ENCODE measurements around the gene CCS. TPM values are rescaled to one million over a fixed set of nuclear protein-coding genes. Genes with fewer than 3 reads are reported as not detected.
"Not testable (repeated sequence)": the region's sequence is repeated elsewhere in the genome, so short reads cannot be mapped to it uniquely, and the experiment has no call there.

Gene CCS
- total and polyA plus RNA-seq, 5 donors, result 30.3 to 45.8 (median 35.1) TPM

GRCh38 chr11:66570850-66571180 is 22.2 kb upstream of the CCS start:
- Histone ChIP-seq H3K4me1 (ENCODE audit: control insufficient read depth, insufficient read depth, low read length) (no peaks in the 10 kb centered on the region), H3K27me3 (ENCODE audit: control insufficient read depth, insufficient read depth) (no peaks in the 10 kb centered on the region), H3K27ac (ENCODE audit: low read length) (no peak overlapping the region), H3K4me3 (ENCODE audit: low read length) (no peak overlapping the region), H3K9me3 (ENCODE audit: control insufficient read depth, low read length) (no peaks in the 10 kb centered on the region)
- WGBS, result 74% methylated on average over 2 of the region's 2 CpGs
- no peak for DNase-seq
- no peak for ATAC-seq
- intact Hi-C loops (cut with DNase I), result loop anchor here in 2 of 4 donors (10.0 kb wide), 1 partner anchor 264 kb away; no protein-coding TSS in a partner anchor

- ATAC-seq (peak; percentile 92 to 96), DNase-seq (peak; percentile 87 to 94 (median 92))
- no peak overlapping the region for H3K4me3 ChIP-seq (ENCODE audit: low read length)
- intact Hi-C loops (cut with DNase I), result loop anchor here (1.0 to 10.0 kb wide), 6 partner anchors 98 to 256 kb away; partner anchors contain the start of gene RBM4B (in 1 of the 4)
- no peaks in the 10 kb centered on the region for H3K4me1 ChIP-seq (ENCODE audit: control insufficient read depth, insufficient read depth, low read length)
- WGBS, result 13% methylated on average over 25 of the region's 25 CpGs
- no peaks in the 10 kb centered on the region for H3K9me3 ChIP-seq (ENCODE audit: control insufficient read depth, low read length)
- H3K27me3 ChIP-seq (ENCODE audit: control insufficient read depth, insufficient read depth), result no peaks in the 10 kb centered on the region
- H3K27ac ChIP-seq (ENCODE audit: low read length), result no peak overlapping the region
These were observed 13.9 kb upstream of the CCS start for GRCh38 chr11:66579017-66579606.

- Histone ChIP-seq H3K4me3 (ENCODE audit: low read length) (no peak overlapping the region), H3K9me3 (ENCODE audit: control insufficient read depth, low read length) (no peaks in the 10 kb centered on the region), H3K27me3 (ENCODE audit: control insufficient read depth, insufficient read depth) (no peaks in the 10 kb centered on the region), H3K27ac (ENCODE audit: low read length) (no peak overlapping the region), H3K4me1 (ENCODE audit: control insufficient read depth, insufficient read depth, low read length) (no peaks in the 10 kb centered on the region)
- DNase-seq (peak in 1 of 3 donors; percentile 31), ATAC-seq (no peak)
- 64% methylated on average over 5 of the region's 5 CpGs for WGBS
- intact Hi-C loops (cut with DNase I), result no loop called here
These were observed 12.2 kb upstream of the CCS start for GRCh38 chr11:66580803-66581202.

- intact Hi-C loops (cut with DNase I), result no loop called here
- Histone ChIP-seq H3K4me3 (ENCODE audit: low read length) (no peak overlapping the region), H3K9me3 (ENCODE audit: control insufficient read depth, low read length) (no peaks in the 10 kb centered on the region), H3K4me1 (ENCODE audit: control insufficient read depth, insufficient read depth, low read length) (no peaks in the 10 kb centered on the region), H3K27me3 (ENCODE audit: control insufficient read depth, insufficient read depth) (no peaks in the 10 kb centered on the region), H3K27ac (ENCODE audit: low read length) (no peak overlapping the region)
- 80% methylated on average over 3 of the region's 3 CpGs for WGBS
- peak in 1 of 3 donors; percentile 17 for DNase-seq
- no peak for ATAC-seq
These were observed 11.7 kb upstream of the CCS start for GRCh38 chr11:66581261-66581660.

GRCh38 chr11:66582565-66583147 is 10.3 kb upstream of the CCS start:
- H3K4me3 ChIP-seq (ENCODE audit: low read length); H3K4me1 ChIP-seq (ENCODE audit: control insufficient read depth, insufficient read depth, low read length); intact Hi-C loops (cut with DNase I); H3K27ac ChIP-seq (ENCODE audit: low read length); H3K27me3 ChIP-seq (ENCODE audit: control insufficient read depth, insufficient read depth); DNase-seq; ATAC-seq; H3K9me3 ChIP-seq (ENCODE audit: control insufficient read depth, low read length): not testable (repeated sequence)
- 87% methylated on average over 3 of the region's 3 CpGs for WGBS

GRCh38 chr11:66585447-66585846 is 7.5 kb upstream of the CCS start:
- H3K9me3 ChIP-seq (ENCODE audit: control insufficient read depth, low read length); H3K27ac ChIP-seq (ENCODE audit: low read length); intact Hi-C loops (cut with DNase I); DNase-seq; H3K27me3 ChIP-seq (ENCODE audit: control insufficient read depth, insufficient read depth); H3K4me3 ChIP-seq (ENCODE audit: low read length); H3K4me1 ChIP-seq (ENCODE audit: control insufficient read depth, insufficient read depth, low read length); ATAC-seq: not testable (repeated sequence)
- 88% methylated on average over 1 of the region's 1 CpG for WGBS

- intact Hi-C loops (cut with DNase I), result no loop called here
- Histone ChIP-seq H3K4me1 (ENCODE audit: control insufficient read depth, insufficient read depth, low read length) (no peaks in the 10 kb centered on the region), H3K9me3 (ENCODE audit: control insufficient read depth, low read length) (no peaks in the 10 kb centered on the region), H3K27me3 (ENCODE audit: control insufficient read depth, insufficient read depth) (no peaks in the 10 kb centered on the region), H3K27ac (ENCODE audit: low read length) (no peak overlapping the region), H3K4me3 (ENCODE audit: low read length) (no peak overlapping the region)
- DNase-seq, result no peak
- no peak for ATAC-seq
- WGBS, result 63% methylated on average over 2 of the region's 2 CpGs
These were observed 6.8 kb upstream of the CCS start for GRCh38 chr11:66586136-66586535.

GRCh38 chr11:66589315-66589714 is 3.7 kb upstream of the CCS start:
- WGBS, result 77% methylated on average over 2 of the region's 2 CpGs
- H3K4me1 ChIP-seq (ENCODE audit: control insufficient read depth, insufficient read depth, low read length); H3K9me3 ChIP-seq (ENCODE audit: control insufficient read depth, low read length); DNase-seq; ATAC-seq; H3K4me3 ChIP-seq (ENCODE audit: low read length); H3K27me3 ChIP-seq (ENCODE audit: control insufficient read depth, insufficient read depth); intact Hi-C loops (cut with DNase I); H3K27ac ChIP-seq (ENCODE audit: low read length): not testable (repeated sequence)

GRCh38 chr11:66589996-66590675 is 2.8 kb upstream of the CCS start:
- intact Hi-C loops (cut with DNase I), result loop anchor here in 2 of 4 donors (5.0 kb wide), 1 partner anchor 87 kb away; the partner anchor contains the start of gene RBM4B (in 2 of the 2)
- H3K27ac ChIP-seq (ENCODE audit: low read length), result no peak overlapping the region
- DNase-seq, result no peak
- H3K9me3 ChIP-seq (ENCODE audit: control insufficient read depth, low read length), result no peaks in the 10 kb centered on the region
- no peak for ATAC-seq
- H3K27me3 ChIP-seq (ENCODE audit: control insufficient read depth, insufficient read depth), result no peaks in the 10 kb centered on the region
- WGBS, result 96% methylated on average over 7 of the region's 7 CpGs
- no peak overlapping the region for H3K4me3 ChIP-seq (ENCODE audit: low read length)
- peaks cover 5% of the 10 kb centered on the region for H3K4me1 ChIP-seq (ENCODE audit: control insufficient read depth, insufficient read depth, low read length)

- Histone ChIP-seq H3K9me3 (ENCODE audit: control insufficient read depth, low read length) (no peaks in the 10 kb centered on the region), H3K4me1 (ENCODE audit: control insufficient read depth, insufficient read depth, low read length) (peaks cover 9% of the 10 kb centered on the region), H3K27ac (ENCODE audit: low read length) (no peak overlapping the region), H3K4me3 (ENCODE audit: low read length) (no peak overlapping the region), H3K27me3 (ENCODE audit: control insufficient read depth, insufficient read depth) (no peaks in the 10 kb centered on the region)
- ATAC-seq, result no peak
- WGBS, result 93% methylated on average over 2 of the region's 2 CpGs
- DNase-seq, result no peak
- intact Hi-C loops (cut with DNase I), result loop anchor here in 2 of 4 donors (5.0 kb wide), 1 partner anchor 86 kb away; the partner anchor contains the start of gene RBM4B (in 2 of the 2)
These were observed 1.8 kb upstream of the CCS start for GRCh38 chr11:66591175-66591574.

GRCh38 chr11:66593303-66593635 is 284 bp downstream of the CCS start:
- no peak for DNase-seq
- Histone ChIP-seq H3K27me3 (ENCODE audit: control insufficient read depth, insufficient read depth) (no peaks in the 10 kb centered on the region), H3K4me3 (ENCODE audit: low read length) (peak overlapping the region; percentile 48), H3K27ac (ENCODE audit: low read length) (peak overlapping the region; percentile 8), H3K9me3 (ENCODE audit: control insufficient read depth, low read length) (no peaks in the 10 kb centered on the region), H3K4me1 (ENCODE audit: control insufficient read depth, insufficient read depth, low read length) (peaks cover 9% of the 10 kb centered on the region)
- WGBS, result 6% methylated on average over 12 of the region's 12 CpGs
- no peak for ATAC-seq
- intact Hi-C loops (cut with DNase I), result loop anchor here in 2 of 4 donors (5.0 kb wide), 1 partner anchor 84 kb away; the partner anchor contains the start of gene RBM4B (in 2 of the 2)
